NB4 (cell line): ENCODE data around the gene C11orf98.

Experiments used
- DNase-seq: peaks from one replicate; pipeline ENCODE4 v3.0.0; 2010; ENCODE audit warnings: low read depth
- H3K4me3 ChIP-seq: one replicate; pipeline ENCODE4 v1.5.1; 2011; ENCODE audit warnings: mild to moderate bottlenecking, low read depth, low read length, moderate library complexity
- MYC ChIP-seq: IDR thresholded peaks from 2 replicates; pipeline ENCODE4 v1.6.1; 2011; ENCODE audit warnings: low read depth, low read length
- POLR2A ChIP-seq: IDR thresholded peaks from 2 replicates; pipeline ENCODE4 v1.6.1; 2011; ENCODE audit warnings: mild to moderate bottlenecking; ENCODE audit not compliant: insufficient read length; ENCODE audit errors: extremely low read depth
- TF ChIP-seq, protein P1 (sequence below): IDR thresholded peaks from one replicate; pipeline ENCODE4 v1.5.1; 2012; ENCODE audit warnings: low read depth, low read length
- TF ChIP-seq, protein P2 (sequence below): IDR thresholded peaks from 2 replicates; pipeline ENCODE4 v1.6.1; 2011; ENCODE audit warnings: low read depth, low read length

The C11orf98 gene

DNA sequence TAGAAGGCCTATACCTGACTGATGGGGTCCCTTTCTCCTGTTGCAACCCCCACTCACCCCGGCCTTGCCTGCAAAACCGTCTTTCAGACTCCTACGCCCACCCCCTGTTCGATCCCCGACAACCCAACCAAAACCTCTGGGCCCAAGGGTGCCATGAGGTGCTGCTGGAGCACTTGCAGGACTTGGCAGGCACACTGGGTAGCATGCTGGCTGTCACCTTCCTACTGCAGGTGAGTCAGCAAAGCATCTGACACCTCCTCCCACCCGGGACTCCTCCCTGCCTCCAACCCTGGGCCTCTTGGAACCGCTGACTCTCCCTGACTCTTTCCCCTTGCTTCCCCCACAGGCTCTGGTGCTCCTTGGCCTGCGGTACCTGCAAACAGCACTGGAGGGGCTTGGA lies 50.7 kb downstream of the C11orf98 start:
- no peak for TF ChIP-seq MYC
- TF ChIP-seq, protein P1, sequence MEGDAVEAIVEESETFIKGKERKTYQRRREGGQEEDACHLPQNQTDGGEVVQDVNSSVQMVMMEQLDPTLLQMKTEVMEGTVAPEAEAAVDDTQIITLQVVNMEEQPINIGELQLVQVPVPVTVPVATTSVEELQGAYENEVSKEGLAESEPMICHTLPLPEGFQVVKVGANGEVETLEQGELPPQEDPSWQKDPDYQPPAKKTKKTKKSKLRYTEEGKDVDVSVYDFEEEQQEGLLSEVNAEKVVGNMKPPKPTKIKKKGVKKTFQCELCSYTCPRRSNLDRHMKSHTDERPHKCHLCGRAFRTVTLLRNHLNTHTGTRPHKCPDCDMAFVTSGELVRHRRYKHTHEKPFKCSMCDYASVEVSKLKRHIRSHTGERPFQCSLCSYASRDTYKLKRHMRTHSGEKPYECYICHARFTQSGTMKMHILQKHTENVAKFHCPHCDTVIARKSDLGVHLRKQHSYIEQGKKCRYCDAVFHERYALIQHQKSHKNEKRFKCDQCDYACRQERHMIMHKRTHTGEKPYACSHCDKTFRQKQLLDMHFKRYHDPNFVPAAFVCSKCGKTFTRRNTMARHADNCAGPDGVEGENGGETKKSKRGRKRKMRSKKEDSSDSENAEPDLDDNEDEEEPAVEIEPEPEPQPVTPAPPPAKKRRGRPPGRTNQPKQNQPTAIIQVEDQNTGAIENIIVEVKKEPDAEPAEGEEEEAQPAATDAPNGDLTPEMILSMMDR = no peak
- TF ChIP-seq, protein P2, sequence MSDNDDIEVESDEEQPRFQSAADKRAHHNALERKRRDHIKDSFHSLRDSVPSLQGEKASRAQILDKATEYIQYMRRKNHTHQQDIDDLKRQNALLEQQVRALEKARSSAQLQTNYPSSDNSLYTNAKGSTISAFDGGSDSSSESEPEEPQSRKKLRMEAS = no peak
- no peak for TF ChIP-seq POLR2A
- H3K4me3 ChIP-seq = no peak overlapping the region
- DNase-seq = no peak

DNA sequence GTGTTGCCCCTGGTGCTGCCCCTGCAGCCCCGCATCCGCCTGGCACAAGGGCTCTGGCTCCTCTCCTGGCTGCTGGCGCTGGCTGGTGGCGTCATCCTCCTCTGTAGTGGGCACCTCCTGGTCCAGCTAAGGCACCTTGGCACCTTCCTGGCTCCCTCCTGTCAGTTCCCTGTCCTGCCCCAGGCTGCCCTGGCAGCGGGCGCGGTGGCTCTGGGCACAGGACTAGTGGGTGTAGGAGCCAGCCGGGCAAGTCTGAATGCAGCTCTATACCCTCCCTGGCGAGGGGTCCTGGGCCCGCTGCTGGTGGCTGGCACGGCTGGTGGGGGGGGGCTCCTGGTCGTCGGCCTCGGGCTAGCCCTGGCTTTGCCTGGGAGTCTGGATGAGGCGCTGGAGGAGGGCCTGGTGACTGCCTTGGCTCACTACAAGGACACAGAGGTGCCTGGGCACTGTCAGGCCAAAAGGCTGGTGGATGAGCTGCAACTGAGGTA lies 51.7 kb downstream of the C11orf98 start:
- DNase-seq = no peak
- TF ChIP-seq, protein P1 = no peak
- TF ChIP-seq MYC (no peak), POLR2A (no peak)
- TF ChIP-seq, protein P2 = no peak
- no peak overlapping the region for H3K4me3 ChIP-seq
